ENCODE data around the gene NDUFB7.
"Not testable (repeated sequence)": the region's sequence is repeated elsewhere in the genome, so short reads cannot be mapped to it uniquely, and the experiment has no call there.

The NDUFB7 gene

GRCh38 chr19:14565765-14566711, 5.8 kb downstream of the NDUFB7 start:
- H3K4me3 ChIP-seq (ENCODE audit: low read length): no peak overlapping the region
- H3K27ac ChIP-seq (ENCODE audit: low read depth, low read length): no peak overlapping the region
- peaks cover 3% of the 10 kb centered on the region for H3K36me3 ChIP-seq (ENCODE audit: control insufficient read depth, insufficient read depth, low read length)
- H3K27me3 ChIP-seq (ENCODE audit: control insufficient read depth, insufficient read depth, low read length): no peaks in the 10 kb centered on the region
- peaks cover 6% of the 10 kb centered on the region for H3K4me1 ChIP-seq (ENCODE audit: control insufficient read depth, insufficient read depth, low read length)
- no peak overlapping the region for H3K9ac ChIP-seq (ENCODE audit: low read length)

- Histone ChIP-seq H3K36me3 (ENCODE audit: control insufficient read depth, insufficient read depth, low read length) (peaks cover 3% of the 10 kb centered on the region), H3K27ac (ENCODE audit: low read depth, low read length) (no peak overlapping the region), H3K27me3 (ENCODE audit: control insufficient read depth, insufficient read depth, low read length) (no peaks in the 10 kb centered on the region), H3K4me1 (ENCODE audit: control insufficient read depth, insufficient read depth, low read length) (no peaks in the 10 kb centered on the region), H3K9ac (ENCODE audit: low read length) (no peak overlapping the region), H3K4me3 (ENCODE audit: low read length) (no peak overlapping the region)
Measured at GRCh38 chr19:14565298-14565679, 6.6 kb downstream of the NDUFB7 start.

- H3K36me3 ChIP-seq (ENCODE audit: control insufficient read depth, insufficient read depth, low read length); H3K4me3 ChIP-seq (ENCODE audit: low read length); H3K9ac ChIP-seq (ENCODE audit: low read length); H3K27ac ChIP-seq (ENCODE audit: low read depth, low read length); H3K27me3 ChIP-seq (ENCODE audit: control insufficient read depth, insufficient read depth, low read length); H3K4me1 ChIP-seq (ENCODE audit: control insufficient read depth, insufficient read depth, low read length): not testable (repeated sequence)
Measured at GRCh38 chr19:14564652-14565297, 7.1 kb downstream of the NDUFB7 start.

GRCh38 chr19:14563989-14564651, 7.7 kb downstream of the NDUFB7 start:
- Histone ChIP-seq H3K4me1 (ENCODE audit: control insufficient read depth, insufficient read depth, low read length) (no peaks in the 10 kb centered on the region), H3K27ac (ENCODE audit: low read depth, low read length) (no peak overlapping the region), H3K27me3 (ENCODE audit: control insufficient read depth, insufficient read depth, low read length) (no peaks in the 10 kb centered on the region), H3K4me3 (ENCODE audit: low read length) (no peak overlapping the region), H3K9ac (ENCODE audit: low read length) (no peak overlapping the region), H3K36me3 (ENCODE audit: control insufficient read depth, insufficient read depth, low read length) (peaks cover 3% of the 10 kb centered on the region)

GRCh38 chr19:14563590-14563926, 8.3 kb downstream of the NDUFB7 start:
- no peaks in the 10 kb centered on the region for H3K4me1 ChIP-seq (ENCODE audit: control insufficient read depth, insufficient read depth, low read length)
- no peak overlapping the region for H3K4me3 ChIP-seq (ENCODE audit: low read length)
- H3K36me3 ChIP-seq (ENCODE audit: control insufficient read depth, insufficient read depth, low read length): peaks cover 3% of the 10 kb centered on the region
- no peaks in the 10 kb centered on the region for H3K27me3 ChIP-seq (ENCODE audit: control insufficient read depth, insufficient read depth, low read length)
- no peak overlapping the region for H3K27ac ChIP-seq (ENCODE audit: low read depth, low read length)
- H3K9ac ChIP-seq (ENCODE audit: low read length): no peak overlapping the region

- no peak overlapping the region for H3K4me3 ChIP-seq (ENCODE audit: low read length)
- H3K27ac ChIP-seq (ENCODE audit: low read depth, low read length): no peak overlapping the region
- peaks cover 3% of the 10 kb centered on the region for H3K36me3 ChIP-seq (ENCODE audit: control insufficient read depth, insufficient read depth, low read length)
- no peak overlapping the region for H3K9ac ChIP-seq (ENCODE audit: low read length)
- no peaks in the 10 kb centered on the region for H3K27me3 ChIP-seq (ENCODE audit: control insufficient read depth, insufficient read depth, low read length)
- H3K4me1 ChIP-seq (ENCODE audit: control insufficient read depth, insufficient read depth, low read length): no peaks in the 10 kb centered on the region
Measured at GRCh38 chr19:14562660-14563589, 8.9 kb downstream of the NDUFB7 start.

- H3K4me3 ChIP-seq (ENCODE audit: low read length): no peak overlapping the region
- H3K4me1 ChIP-seq (ENCODE audit: control insufficient read depth, insufficient read depth, low read length): no peaks in the 10 kb centered on the region
- no peak overlapping the region for H3K27ac ChIP-seq (ENCODE audit: low read depth, low read length)
- H3K9ac ChIP-seq (ENCODE audit: low read length): no peak overlapping the region
- H3K27me3 ChIP-seq (ENCODE audit: control insufficient read depth, insufficient read depth, low read length): no peaks in the 10 kb centered on the region
- peaks cover 3% of the 10 kb centered on the region for H3K36me3 ChIP-seq (ENCODE audit: control insufficient read depth, insufficient read depth, low read length)
Measured at GRCh38 chr19:14561847-14562351, 10.0 kb downstream of the NDUFB7 start.

- no peak overlapping the region for H3K4me3 ChIP-seq (ENCODE audit: low read length)
- peaks cover 3% of the 10 kb centered on the region for H3K36me3 ChIP-seq (ENCODE audit: control insufficient read depth, insufficient read depth, low read length)
- H3K9ac ChIP-seq (ENCODE audit: low read length): no peak overlapping the region
- H3K27me3 ChIP-seq (ENCODE audit: control insufficient read depth, insufficient read depth, low read length): no peaks in the 10 kb centered on the region
- no peak overlapping the region for H3K27ac ChIP-seq (ENCODE audit: low read depth, low read length)
- no peaks in the 10 kb centered on the region for H3K4me1 ChIP-seq (ENCODE audit: control insufficient read depth, insufficient read depth, low read length)
Measured at GRCh38 chr19:14561249-14561648, 10.6 kb downstream of the NDUFB7 start.

- no peak overlapping the region for H3K9ac ChIP-seq (ENCODE audit: low read length)
Measured at GRCh38 chr19:14560776-14561108, 11.1 kb downstream of the NDUFB7 start.

GRCh38 chr19:14559916-14560775, 11.7 kb downstream of the NDUFB7 start:
- Histone ChIP-seq H3K4me3 (ENCODE audit: low read length) (no peak overlapping the region), H3K4me1 (ENCODE audit: control insufficient read depth, insufficient read depth, low read length) (no peaks in the 10 kb centered on the region), H3K9ac (ENCODE audit: low read length) (no peak overlapping the region), H3K27ac (ENCODE audit: low read depth, low read length) (no peak overlapping the region), H3K36me3 (ENCODE audit: control insufficient read depth, insufficient read depth, low read length) (peaks cover 2% of the 10 kb centered on the region), H3K27me3 (ENCODE audit: control insufficient read depth, insufficient read depth, low read length) (no peaks in the 10 kb centered on the region)

More at GRCh38 chr19:14560776-14561108, 11.1 kb downstream of the NDUFB7 start:
- no peak overlapping the region for H3K27ac ChIP-seq (ENCODE audit: low read depth, low read length)
- H3K36me3 ChIP-seq (ENCODE audit: control insufficient read depth, insufficient read depth, low read length): peaks cover 3% of the 10 kb centered on the region
- H3K4me1 ChIP-seq (ENCODE audit: control insufficient read depth, insufficient read depth, low read length): no peaks in the 10 kb centered on the region
- no peak overlapping the region for H3K4me3 ChIP-seq (ENCODE audit: low read length)
- no peaks in the 10 kb centered on the region for H3K27me3 ChIP-seq (ENCODE audit: control insufficient read depth, insufficient read depth, low read length)

- no peak overlapping the region for H3K27ac ChIP-seq (ENCODE audit: low read depth, low read length)
- no peaks in the 10 kb centered on the region for H3K4me1 ChIP-seq (ENCODE audit: control insufficient read depth, insufficient read depth, low read length)
- H3K27me3 ChIP-seq (ENCODE audit: control insufficient read depth, insufficient read depth, low read length): no peaks in the 10 kb centered on the region
- H3K4me3 ChIP-seq (ENCODE audit: low read length): no peak overlapping the region
- H3K9ac ChIP-seq (ENCODE audit: low read length): no peak overlapping the region
- H3K36me3 ChIP-seq (ENCODE audit: control insufficient read depth, insufficient read depth, low read length): peaks cover 2% of the 10 kb centered on the region
Measured at GRCh38 chr19:14558370-14559066, 13.3 kb downstream of the NDUFB7 start.
